RWPE1 (cell line): ENCODE results near the gene DOCK7.

Experiments
- CTCF ChIA-PET: fragments of 350-600 bp; sonication (Branson Sonifier 250); formaldehyde crosslinking; extraction: SDS; loops from one replicate; lab custom pipeline; 2021; lab: Yijun Ruan, JAX
- POLR2A ChIA-PET: fragments of 400-600 bp; formaldehyde crosslinking; extraction: SDS; loops from one replicate; lab custom pipeline; 2020; ENCODE audit warnings: antibody characterized with exemption; ENCODE audit not compliant: low non-redundant PET; lab: Yijun Ruan, JAX
- DNase-seq: peaks from one replicate; pipeline ENCODE4 v3.0.0; 2012; ENCODE audit warnings: low spot score
- H3K27ac ChIP-seq: fragments of 450-650 bp; 2 replicates; pipeline ENCODE4 v1.5.1; 2017
- TF ChIP-seq, protein P1 (sequence below): fragments of 450-650 bp; conservative IDR thresholded peaks from 2 replicates; pipeline ENCODE4 v1.5.1; 2017; ENCODE audit warnings: low read depth, mild to moderate bottlenecking

DOCK7 gene

DNA sequence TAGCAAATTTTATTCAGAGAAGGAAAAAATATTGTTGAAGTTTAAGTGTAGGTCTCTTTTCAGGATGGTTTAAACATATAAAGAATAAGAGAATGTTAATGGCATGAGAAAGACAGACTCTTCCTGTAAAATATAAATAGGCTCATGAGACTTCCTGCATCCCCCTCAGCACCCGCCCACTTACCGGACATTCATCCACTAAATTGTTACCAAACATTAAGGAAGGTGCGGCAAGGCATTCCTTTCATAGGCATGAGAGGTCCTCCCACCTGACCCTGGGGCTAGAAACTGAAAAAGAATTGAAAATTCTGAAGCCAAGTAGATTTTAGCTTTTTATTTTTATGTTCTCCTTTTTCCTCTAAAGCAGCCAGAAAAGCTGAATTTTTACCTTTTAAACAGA, 261.9 kb downstream of the DOCK7 start:
- TF ChIP-seq, protein P1, sequence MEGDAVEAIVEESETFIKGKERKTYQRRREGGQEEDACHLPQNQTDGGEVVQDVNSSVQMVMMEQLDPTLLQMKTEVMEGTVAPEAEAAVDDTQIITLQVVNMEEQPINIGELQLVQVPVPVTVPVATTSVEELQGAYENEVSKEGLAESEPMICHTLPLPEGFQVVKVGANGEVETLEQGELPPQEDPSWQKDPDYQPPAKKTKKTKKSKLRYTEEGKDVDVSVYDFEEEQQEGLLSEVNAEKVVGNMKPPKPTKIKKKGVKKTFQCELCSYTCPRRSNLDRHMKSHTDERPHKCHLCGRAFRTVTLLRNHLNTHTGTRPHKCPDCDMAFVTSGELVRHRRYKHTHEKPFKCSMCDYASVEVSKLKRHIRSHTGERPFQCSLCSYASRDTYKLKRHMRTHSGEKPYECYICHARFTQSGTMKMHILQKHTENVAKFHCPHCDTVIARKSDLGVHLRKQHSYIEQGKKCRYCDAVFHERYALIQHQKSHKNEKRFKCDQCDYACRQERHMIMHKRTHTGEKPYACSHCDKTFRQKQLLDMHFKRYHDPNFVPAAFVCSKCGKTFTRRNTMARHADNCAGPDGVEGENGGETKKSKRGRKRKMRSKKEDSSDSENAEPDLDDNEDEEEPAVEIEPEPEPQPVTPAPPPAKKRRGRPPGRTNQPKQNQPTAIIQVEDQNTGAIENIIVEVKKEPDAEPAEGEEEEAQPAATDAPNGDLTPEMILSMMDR: no peak
- POLR2A ChIA-PET: no interaction called here
- DNase-seq: no peak
- H3K27ac ChIP-seq: no peak overlapping the region
- CTCF ChIA-PET: no interaction called here

GRCh38 chr1:62425041-62425440, 263.1 kb downstream of the DOCK7 start:
- POLR2A ChIA-PET: no interaction called here
- no peak for DNase-seq
- H3K27ac ChIP-seq: no peak overlapping the region
- CTCF ChIA-PET: interaction anchor here (0.6 to 1.1 kb wide), 2 partner anchors 249 to 324 kb away, joined by 3 to 5 read pairs; no protein-coding TSS in a partner anchor
- TF ChIP-seq, protein P1: no peak

DNA sequence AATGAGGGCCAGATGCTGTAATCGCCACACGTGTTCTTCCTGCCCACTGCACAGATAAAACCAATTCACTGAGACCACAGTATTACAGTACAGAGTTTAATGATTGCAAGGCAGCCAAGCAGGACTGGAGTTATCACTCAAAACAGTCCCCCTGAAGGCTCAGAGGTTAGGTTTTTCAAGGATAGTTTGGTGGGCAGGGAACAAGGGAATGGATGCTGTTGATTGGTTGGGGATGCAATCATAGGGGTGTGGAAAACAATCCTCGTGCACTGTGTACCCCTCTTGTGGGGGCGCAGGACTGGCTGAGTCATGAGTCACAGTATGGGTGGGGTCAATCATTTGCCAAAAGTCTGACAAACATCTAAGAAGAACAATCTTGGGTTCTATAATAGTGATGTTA, 263.8 kb downstream of the DOCK7 start:
- TF ChIP-seq, protein P1: no peak
- no peak overlapping the region for H3K27ac ChIP-seq
- ChIA-PET CTCF (no interaction called here), POLR2A (no interaction called here)
- no peak for DNase-seq

DNA sequence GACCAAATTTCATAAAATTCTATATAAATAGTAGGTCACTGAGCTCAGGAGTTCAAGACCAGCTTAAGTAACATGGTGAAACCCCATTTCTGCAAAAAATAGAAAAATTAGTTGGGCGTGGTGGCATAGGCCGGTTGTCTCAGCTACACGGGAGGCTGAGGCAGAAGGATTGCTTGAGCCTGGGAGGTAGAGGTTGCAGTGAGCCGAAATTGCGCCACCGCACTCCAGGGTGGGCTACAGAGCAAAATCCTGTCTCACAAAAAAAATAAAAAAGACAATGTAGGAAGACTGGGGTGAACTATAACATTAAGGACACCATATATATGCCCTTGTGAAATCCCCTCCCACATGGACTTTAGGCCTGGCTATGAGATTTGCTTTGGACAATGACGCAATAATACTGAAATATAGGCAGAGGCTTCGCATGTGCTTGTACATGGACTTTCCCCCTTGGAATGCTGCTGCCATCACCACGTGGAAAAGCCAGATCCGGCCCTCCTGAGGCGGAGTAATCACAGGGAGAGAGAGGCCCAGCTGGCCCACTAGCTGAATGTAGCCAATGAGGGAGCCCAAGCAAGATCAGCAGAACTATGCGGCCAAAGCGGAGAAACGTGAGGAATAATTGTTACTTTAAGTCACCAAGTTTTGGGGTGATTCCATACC, 264.5 kb downstream of the DOCK7 start:
- H3K27ac ChIP-seq: no peak overlapping the region
- DNase-seq: no peak
- ChIA-PET POLR2A (interaction anchor here (0.6 kb wide), 1 partner anchor 13 kb away, joined by 3 read pairs; no protein-coding TSS in a partner anchor), CTCF (interaction anchor here (0.6 kb wide), 1 partner anchor 42 kb away, joined by 4 read pairs; no protein-coding TSS in a partner anchor)
- TF ChIP-seq, protein P1: no peak

DNA sequence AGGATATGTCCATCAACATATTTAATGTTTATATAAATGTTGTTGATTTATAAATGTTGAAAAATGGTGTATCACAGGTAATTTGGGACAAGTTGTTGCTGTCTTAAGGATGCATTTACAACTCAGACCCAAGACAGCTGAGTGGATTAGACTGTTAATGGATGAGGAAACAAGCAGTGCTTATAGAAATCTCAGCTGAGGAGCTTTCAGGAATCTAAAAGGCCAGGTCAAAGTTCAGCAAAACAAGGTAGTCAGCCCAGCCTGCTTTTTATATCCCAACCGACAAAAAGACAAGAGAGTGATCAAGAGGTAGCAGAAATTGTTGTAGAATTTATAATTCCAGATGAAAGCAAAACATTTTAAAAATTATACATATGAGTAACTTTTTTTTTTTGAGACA, 268.0 kb downstream of the DOCK7 start:
- DNase-seq: no peak
- H3K27ac ChIP-seq: no peak overlapping the region
- ChIA-PET POLR2A (no interaction called here), CTCF (no interaction called here)
- TF ChIP-seq, protein P1: no peak

DNA sequence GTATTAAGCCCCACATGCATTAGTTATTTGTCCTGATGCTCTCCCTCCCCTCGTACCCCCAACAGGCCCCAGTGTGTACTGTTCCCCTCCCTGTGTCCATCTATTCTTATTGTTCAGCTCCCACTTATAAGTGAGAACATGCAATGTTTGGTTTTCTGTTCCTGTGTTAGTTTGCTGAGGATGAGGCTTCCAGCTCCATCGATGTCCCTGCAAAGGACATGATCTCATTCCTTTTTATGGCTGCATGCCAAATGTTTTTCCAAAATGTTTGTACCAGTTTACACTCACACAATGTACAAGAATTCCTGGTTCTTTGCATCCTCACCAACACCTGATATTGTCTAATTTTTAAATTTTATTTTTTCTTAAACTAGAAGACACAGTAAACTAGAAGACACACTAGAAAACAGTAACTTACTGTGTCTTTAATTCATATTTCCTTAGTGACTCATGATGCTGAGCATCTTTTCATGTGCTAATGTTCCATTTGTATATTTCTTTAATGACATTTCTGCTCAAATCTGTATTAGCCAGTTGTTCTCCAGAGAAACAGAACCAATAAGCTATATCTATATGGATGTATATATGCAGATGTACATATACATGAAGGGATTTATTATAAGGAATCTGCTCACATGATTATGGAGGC, 270.7 kb downstream of the DOCK7 start:
- no peak for DNase-seq
- ChIA-PET CTCF (interaction anchor here (0.6 to 1.2 kb wide), 2 partner anchors 10 to 844 kb away, joined by 3 read pairs; no protein-coding TSS in a partner anchor), POLR2A (no interaction called here)
- no peak overlapping the region for H3K27ac ChIP-seq
- TF ChIP-seq, protein P1: no peak
